Measurements from ENCODE around the gene MESD.

DNA sequence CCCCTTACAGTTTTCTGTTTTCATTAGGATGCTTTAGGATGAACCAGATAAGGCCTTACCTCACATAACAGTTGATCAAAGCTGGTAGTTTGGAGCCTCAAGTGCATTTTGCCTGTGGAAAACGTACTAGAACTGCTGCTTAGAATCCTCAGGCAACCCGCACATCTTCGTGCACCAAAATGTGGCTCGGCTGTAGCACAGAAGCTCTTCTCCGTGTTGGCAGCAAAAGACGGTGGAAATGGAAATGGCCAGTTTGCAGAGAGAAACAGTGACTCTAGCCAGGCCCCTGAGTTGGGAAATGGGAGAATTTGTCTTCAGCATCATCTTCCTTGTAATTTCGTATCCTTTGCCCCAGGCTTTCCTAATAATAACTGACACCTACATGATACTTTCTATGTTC lies 31.7 kb upstream of the MESD start:
- no peak for TF ChIP-seq CTCF (IDR thresholded peaks at IDR 0.05)
- no peak for TF ChIP-seq POLR2A (IDR thresholded peaks at IDR 0.05)
- TF ChIP-seq EP300 (IDR thresholded peaks at IDR 0.05), result no peak
